Glomerular endothelial cell (primary cell): ENCODE measurements around the gene PMS1. TPM values are rescaled to one million over a fixed set of nuclear protein-coding genes. Genes with fewer than 3 reads are reported as not detected.
"Not testable (repeated sequence)": the region's sequence is repeated elsewhere in the genome, so short reads cannot be mapped to it uniquely, and the experiment has no call there.

Experiments used
- DNase-seq: peaks from one replicate; pipeline ENCODE4 v3.0.0-alpha.2; 2011; ENCODE audit warnings: low read depth, low spot score; ENCODE audit errors: extremely low read depth
- total RNA-seq: library from RNA; depleted of rRNA; stranded (reverse); fragments of >200 nt; gene quantifications from 2 replicates; pipeline ENCODE4 v1.2.3, GENCODE V29; 2015

Gene PMS1
- total RNA-seq, 1 donor from 2014 or later, result 19.5 TPM

DNA sequence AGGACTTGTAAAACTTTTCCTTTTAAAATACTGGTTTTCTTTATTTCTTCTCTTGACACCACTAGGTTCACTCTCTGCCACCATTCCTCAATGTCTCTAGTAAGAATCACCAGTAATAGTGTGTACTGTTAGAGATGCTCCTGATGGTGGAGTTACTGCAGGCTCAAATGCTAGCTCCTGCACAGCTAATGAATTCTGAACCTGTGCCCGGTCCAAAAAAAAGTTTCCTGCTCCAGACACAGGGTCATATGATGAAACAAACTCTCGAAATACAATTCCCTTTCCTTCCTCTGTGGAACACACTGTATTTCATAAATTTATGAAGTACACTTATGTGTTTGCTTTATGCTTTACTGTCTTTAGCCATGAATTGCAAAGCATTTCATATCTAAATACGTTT lies 19.2 kb downstream of the PMS1 start:
- DNase-seq, result no peak

DNA sequence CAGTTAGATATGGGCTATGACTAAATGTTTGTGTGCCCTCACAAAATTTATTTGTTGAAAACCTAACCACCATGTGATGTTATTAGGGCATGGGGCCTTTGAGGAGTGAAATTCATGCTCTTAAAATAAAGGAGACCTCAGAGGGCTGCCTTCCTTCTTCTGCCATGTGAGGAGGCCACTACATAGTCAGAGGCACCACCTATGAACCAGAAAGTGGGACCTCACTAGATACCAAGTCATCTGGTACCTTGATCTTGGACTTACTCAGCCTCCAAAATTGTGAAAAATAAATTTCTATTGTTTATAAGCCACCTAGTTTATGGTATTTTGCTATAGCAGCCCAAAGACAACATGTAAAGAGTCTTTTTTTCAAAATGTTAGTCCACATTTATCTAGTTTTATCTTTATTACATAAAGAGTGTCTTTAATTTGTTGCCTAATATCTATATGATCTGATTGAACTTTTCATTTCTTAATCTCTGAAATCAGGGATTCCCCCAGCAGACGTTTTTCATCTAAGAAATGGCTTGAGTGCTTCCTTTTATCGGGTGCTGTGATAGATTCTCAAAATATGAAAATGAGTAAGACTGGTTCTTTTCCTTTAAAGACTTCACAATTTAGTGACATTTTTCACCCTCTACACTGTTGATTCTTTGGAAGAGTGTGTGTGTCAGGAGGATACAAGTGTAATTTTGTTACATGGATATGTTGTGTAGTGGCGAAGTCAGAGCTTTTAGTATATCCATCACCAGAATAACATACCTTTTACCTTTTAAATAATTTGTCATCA lies 34.2 kb downstream of the PMS1 start:
- DNase-seq, result no peak

DNA sequence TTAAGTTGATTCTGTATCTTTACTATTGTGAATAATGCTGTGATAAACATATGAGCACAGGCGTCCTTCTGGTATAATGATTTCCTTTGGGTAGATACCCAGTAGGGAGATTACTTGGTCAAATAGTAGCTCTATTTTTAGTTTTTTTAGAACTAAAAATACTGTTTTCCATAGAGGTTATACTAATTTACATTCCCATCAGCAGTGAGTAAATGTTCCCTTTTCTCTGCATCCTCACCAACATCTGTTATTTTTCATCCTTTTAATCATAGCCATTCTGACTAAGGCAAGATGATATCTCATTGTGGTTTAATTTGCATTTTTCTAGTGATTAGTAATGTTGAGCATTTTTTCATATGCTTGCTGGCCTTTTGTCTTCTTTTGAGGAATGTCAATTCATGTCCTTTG lies 35.1 kb downstream of the PMS1 start:
- no peak for DNase-seq

GRCh38 chr2:189821953-189822748 lies 37.9 kb downstream of the PMS1 start:
- DNase-seq, result no peak

DNA sequence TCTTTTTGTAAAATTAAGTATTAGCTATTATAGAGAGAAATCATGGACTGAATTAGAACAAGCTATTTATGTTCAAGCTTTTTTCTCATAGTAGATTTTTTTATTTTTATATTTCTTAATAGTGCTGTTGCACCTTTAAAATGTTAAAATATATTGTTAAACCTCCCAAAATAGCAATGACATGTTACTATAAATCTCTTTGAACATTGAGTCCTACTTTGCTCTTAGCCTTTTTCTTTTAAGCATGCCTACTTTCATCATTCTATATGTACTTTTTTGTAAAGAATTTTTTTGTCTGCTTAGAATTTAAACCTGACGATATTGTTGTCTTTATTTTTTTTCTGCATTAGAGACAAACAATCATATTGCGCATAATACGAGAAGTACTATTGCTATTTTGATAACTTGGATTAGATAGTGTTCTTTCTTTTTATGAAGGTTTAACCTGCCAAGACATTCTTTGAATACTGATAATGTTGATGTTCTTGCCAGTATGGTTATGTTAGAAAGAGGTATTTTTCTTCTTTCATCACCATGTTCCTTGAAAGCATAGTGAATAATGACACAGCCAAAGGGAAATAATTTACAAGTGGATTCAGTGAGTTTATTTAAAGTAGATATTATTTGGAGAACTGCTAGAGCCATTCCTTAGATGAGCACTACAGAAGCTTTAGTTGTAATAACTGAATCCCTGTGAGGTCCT lies 40.6 kb downstream of the PMS1 start:
- no peak for DNase-seq

GRCh38 chr2:189826039-189826438 lies 41.8 kb downstream of the PMS1 start:
- DNase-seq, result no peak

DNA sequence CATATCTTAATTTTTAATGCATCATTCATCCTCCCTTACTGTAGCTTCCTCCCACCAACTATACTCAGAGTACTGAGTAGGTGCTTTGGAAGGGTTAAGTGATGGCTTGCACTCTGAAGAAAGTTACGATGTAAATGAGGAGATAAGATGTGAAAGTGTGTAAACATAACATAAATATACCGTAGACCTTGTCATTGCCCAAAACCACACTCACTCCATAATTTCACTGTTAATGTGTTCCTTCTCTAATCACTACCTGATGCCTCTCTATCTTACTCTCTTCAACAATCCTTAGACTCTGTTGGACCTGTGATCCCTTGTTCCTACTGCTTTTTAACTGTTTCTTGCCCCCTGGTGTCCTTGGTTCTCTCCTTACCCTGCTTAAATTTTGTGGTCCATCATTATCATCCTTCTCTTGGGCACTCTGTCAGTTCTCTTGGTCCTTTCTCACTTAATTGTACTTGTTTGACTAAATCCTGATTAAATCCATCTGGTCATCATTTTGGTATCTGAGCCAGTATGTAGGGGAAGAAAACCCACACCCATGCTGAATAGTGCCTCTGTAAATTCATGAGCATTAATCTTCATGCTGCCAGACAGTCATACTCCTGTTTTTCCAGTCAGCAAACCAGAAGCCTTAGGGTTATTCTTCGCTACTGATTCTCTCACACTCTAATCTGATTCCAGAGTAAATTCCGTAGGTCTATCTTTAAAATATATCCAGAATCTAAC lies 45.0 kb downstream of the PMS1 start:
- DNase-seq, result no peak

DNA sequence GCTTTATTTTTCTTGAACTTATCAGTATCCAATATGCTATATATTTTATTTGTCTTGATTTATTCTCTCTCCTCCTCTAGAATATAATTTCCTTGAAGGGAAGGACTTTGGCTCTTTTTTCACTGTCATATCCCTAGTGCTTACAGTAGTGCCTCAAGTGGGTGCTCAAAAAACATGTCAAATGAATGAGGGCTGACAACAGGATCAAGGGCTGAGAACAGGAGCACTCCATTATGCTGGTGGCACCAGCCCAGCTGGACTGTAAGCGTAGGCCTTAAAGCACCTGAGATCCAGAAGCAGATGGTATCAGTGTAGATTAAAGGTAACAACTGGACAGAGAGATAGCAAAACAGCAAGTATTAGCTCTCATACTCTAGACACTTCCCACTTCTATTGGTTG lies 46.3 kb downstream of the PMS1 start:
- DNase-seq, result no peak

- no peak for DNase-seq
Measured at GRCh38 chr2:189834059-189834458, 49.8 kb downstream of the PMS1 start.

DNA sequence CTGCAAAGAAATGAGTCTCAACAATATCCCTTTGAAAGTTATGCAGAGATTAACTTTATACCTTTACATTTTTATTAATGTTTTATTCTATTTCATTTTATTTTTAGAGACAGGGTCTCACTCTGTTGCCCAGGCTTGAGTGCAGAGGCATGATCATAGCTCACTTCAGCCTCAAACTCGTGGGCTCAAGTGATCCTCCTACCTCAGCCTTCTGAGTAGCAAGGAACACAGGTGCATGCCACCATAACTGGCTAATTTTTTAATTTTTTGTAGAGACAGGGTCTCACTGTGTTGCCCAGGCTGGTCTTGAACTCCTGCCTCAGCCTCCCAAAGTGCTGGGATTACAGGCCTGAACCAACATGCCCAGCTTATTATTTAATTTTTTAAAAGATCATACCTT lies 50.4 kb downstream of the PMS1 start:
- not testable (repeated sequence) for DNase-seq

DNA sequence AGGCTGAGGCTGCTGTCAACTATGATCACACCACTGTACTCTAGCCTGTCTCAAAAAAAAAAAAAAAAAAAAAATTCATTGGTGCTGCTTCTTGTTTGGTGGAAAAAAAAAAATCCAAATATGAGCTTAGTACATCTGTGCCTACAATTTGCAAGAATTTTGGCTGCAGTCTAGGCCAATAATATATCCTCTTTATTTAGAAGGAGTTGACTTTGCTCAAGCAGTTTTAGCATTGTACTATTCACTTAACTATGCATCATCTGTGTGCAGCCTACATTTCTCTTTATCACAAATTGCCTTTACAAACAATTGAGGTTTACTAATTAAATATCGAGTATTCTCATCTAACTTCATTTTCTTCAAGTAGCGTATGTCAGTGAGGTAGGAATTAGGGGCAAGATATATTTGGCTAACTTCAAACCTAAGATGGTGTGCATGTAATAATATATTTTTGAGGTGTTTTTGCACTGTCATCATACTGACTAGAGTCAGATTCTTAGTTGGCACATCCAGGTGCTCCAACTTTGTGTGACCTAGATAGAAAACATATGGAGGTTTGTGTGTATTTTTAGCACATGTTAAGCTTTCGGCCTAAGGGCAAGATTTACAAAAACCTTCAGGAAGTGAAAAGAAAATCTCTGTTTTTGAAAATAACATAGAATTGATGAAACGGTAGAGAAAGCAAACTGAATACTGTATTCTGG lies 51.8 kb downstream of the PMS1 start:
- no peak for DNase-seq

DNA sequence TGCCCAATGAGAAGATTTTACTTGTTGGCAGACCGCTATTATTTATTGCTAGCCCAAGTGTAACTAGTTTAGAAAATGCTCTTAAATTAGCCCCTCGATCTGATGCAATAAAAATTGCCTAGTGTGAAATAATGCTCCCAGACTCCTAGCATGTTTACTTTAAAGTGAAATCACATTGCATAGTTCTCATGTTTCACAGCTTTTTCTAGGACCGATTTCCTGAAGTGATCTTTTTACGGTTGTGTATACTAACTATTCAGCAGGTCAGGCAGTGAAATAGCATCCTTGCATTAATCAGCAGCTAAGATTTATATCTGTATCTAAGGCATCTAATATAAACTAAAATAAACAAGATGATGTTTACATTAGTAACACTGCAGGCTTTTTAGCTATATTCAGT lies 52.4 kb downstream of the PMS1 start:
- DNase-seq, result no peak

- DNase-seq, result no peak
Measured at GRCh38 chr2:189837326-189837725, 53.1 kb downstream of the PMS1 start.

GRCh38 chr2:189841019-189841418 lies 56.8 kb downstream of the PMS1 start:
- DNase-seq, result no peak

DNA sequence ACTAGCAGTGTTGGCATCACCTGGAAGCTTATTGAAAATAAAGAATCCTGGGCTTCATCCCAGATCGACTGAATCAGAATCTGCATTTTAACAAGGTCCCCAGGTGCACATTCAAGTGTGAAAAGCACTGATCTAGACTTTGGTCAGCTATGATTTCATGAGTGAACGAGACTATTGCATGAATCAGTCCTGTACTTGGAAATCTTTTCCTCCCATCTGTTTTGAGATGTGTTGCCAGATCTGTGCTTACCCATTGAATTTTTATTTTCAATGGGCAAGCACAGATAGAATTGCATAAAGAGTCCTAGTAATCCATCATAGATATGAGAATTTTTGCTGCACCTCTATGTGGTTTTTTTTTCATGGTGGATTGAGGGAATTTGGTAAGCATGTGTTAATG lies 64.0 kb downstream of the PMS1 start:
- DNase-seq, result no peak

DNA sequence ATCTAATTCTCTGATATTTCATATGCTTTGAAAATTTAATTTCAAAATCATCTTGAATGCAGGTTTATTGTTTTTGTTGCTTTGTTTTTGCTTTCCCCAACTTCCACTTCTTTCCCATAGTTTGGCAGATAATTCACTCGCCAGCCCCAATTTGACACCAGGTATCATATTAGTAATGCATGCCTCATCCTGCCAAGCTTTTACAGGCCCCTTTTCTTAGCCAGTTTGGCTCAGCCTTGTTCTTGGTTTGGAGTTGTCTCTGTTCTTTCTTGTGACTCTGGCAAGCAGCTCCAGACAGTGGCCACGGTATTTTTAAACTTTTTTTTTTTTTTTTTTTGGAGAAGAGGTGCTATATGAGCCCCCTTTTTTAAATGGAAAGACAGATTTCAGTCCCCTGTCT lies 65.3 kb downstream of the PMS1 start:
- DNase-seq, result no peak

DNA sequence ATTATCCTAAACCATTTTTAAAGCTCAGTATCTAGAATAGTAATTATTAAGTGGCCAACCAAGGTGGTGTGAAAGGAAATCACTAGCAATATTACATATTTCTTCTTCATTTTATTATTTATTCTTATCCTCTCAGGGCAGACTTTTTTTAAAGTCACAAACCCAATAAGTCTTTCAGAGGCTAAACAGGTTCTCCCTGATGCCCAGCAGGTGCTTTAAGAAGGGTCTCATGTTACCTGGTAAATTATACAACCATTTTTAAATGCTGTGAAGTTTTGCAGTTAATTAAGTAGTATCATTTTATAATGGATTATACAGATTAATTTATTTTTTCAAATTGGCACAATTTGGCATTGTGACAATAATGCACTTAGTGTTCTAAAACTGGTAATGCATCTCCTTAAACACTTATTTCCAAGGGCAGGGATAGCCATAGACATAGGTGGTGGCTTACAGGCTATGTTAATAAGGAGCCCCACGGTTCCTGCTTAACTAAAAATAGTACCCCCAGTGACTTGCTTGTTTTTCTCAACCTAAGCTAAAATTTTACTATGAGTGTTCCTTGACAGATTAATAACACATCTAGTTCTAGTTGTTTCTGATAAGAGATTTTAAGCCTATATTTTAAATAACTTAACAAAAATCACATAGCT lies 67.0 kb downstream of the PMS1 start:
- DNase-seq, result no peak

GRCh38 chr2:189854187-189854586 lies 69.9 kb downstream of the PMS1 start:
- no peak for DNase-seq

GRCh38 chr2:189854940-189855339 lies 70.7 kb downstream of the PMS1 start:
- no peak for DNase-seq

DNA sequence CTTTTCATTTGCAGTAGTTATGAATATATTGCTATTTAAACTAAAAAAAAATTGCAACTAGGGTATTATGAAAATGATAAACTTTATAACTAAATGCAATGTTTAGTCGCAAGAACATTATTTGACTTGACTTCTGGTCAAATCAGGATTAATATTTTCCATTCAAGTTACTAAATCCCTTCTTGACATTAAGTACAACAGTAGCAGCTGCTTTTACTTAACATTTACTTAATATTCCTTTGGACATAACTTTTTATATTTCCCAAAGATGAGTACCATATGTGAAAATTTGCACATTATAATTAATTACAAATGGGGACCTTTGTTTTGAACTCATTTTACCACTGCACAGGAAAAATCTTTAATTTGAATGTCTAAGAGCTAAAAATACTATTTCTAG lies 74.0 kb downstream of the PMS1 start:
- DNase-seq, result no peak
